Measurements from ENCODE around the gene MTRFR.
"Not testable (repeated sequence)": the region's sequence is repeated elsewhere in the genome, so short reads cannot be mapped to it uniquely, and the experiment has no call there.

The MTRFR gene

DNA sequence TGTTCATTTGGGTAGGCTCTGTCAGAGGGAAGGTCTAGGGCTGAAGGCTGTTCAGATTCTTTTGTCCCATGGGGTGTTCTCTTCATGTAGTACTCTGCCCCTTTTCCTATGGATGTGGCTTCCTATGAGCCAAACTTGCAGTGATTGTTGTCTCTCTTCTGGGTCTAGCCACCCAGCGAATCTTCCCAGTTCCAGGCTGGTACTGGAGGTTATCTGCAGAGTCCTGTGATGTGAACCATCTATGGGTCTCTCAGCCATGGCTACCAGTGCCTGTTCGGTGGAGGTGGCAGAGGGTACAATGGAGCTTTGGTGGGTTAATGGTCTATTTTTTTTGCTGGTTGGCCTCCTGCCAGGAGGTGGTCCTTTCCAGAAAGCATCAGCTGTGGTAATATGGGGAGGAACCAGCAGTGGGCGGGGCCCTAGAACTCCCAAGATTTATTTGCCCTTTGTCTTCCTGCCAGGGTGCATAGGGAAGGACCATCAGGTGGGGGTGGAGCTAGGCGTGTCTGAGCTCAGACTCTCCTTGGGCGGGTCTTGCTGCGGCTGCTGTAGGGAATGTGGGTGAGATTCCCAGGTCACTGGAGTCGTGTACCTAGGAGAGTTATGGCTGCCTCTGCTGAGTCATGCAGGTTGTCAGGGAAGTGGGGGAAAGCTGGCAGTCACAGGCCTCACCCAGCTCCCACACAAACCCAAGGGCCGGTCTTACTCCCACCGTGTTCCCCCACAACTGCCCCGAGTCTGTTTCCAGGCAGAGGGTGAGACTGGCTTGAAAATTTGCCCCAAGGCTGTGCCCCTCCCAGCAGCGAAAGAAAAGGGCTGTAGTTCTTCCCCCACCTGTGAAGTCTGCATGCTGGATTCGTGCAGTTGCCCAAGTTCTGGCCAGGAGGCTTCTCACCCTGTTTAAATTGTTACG, 17.5 kb downstream of the MTRFR start:
- no peak for DNase-seq

DNA sequence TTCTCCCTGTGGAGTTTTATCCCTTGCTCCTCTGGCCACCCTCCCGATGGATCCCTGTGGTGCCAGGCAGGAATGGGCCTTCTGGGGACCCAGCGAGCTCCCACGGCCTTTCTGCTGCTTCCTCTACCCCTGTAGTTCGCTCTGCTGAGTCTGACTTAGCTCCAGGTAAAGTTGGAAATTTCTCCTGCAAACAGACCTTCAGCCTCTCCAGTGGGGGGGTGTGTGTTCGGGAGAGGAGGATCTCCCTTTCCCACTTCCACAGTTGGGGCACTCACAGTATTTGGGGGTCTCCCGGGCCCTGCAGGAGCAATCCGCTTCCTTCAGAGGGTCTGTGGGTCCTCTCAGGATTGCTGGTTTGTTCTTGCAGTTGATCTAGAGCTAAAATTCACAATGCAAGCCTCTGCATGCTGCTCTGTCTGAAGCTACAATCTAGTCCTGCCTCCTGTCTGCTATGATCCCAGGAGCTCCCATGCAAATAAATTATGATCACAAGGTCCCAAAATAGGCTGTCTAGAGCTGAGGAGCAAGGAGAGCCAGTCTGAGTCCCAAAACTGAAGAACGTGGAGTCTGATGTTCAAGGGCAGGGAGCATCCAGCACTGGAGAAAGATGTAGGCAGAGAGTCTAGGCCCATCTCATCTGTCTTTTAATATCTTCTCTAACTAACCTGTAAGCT, 18.3 kb downstream of the MTRFR start:
- DNase-seq, result no peak

DNA sequence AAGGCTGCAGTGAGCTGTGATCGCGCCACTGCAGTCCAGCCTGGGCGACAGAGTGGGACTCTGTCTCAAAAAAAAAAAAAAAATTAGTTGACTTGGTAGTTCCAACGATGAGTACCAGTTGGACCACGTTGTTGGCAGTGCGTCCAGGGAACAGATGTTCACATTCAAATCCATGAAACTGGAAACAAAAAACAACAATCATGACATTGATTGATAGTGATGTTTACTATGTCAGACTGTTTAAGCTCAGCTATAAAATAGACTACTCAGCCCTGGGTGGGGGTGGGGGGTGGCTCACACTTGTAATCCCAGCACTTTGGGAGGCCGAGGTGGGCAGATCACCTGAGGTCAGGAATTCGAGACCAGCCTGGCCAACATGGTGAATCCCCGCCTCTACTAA, 19.1 kb downstream of the MTRFR start:
- not testable (repeated sequence) for DNase-seq

DNA sequence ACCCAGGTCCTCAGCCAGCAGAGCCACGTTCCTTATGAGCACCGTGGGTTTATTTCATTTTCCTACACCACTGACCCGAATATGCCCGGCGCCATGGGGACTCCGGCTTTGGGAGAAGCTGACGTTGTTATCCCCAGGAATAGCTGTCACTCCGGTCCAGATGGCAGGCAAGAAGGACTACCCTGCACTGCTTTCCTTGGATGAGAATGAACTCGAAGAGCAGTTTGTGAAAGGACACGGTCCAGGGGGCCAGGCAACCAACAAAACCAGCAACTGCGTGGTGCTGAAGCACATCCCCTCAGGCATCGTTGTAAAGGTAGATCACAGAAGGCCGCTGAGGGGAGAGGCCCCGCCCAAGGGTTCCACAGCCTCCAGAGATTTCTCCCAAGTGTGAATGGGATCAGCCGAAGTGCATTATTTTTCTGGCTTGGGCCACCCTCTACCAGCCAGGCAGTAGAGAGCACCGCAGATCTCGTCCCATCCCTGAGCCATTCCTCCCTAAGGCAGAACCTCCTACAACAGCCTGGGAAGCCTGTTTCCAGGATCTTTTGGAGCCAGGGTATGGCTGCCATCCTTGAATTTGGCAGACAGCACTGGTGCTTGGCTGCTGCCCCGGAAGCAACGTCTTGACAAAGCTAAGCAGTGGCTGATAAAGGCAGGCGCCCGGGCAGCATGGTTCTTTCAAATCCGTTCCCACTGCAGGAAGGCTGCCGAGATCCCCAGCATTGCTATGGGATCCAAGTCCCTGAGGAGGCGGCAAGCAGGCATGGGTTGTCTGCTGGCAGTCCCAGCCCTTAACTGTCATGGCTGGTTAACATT, 20.6 kb downstream of the MTRFR start:
- DNase-seq, result no peak

DNA sequence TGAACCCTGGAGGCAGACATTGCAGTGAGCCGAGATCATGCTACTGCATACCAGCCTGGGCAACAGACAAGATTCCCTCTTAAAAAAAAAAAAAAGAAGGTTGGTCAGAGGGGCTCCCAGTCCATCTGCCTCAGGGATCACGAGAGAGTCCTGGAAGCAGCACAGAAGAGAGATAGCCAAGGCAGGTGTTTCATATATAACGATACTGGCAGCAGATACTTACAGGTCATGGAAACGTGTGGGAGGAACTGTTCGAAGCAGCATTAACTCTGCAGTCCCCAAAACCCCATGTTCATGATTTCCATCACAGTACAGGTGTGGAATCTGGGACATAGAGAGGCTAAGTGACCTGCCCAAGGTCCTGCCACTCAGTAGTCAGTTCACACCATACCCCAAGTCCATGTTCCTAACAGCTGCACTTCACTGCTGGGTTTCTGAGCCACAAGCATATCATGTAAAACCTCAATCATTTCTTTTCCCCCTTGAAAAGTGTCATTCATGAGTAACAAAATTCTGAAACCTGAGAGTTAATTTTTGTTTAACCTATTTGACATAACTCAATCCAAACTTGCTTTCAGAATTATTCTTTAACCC, 21.7 kb downstream of the MTRFR start:
- no peak for DNase-seq

DNA sequence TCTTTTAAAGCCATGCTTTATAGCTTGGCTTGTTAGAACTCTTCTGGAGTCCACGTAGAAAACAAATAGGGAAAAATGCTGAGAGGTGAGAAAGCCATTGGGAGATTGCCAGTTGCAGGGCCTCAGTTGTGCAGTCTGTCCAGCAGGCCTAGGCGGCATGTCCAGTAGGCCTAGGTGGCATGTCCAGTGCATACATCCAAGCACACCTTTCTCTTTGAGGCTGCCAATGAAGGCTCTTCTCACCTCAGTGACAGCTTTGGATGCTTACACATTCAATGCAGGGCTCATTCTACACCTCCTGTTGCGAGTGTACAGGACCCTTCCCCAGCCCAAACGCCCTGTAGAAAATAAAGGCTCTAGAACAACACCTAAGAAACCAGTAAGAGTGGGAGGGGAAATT, 25.4 kb downstream of the MTRFR start:
- no peak for DNase-seq

DNA sequence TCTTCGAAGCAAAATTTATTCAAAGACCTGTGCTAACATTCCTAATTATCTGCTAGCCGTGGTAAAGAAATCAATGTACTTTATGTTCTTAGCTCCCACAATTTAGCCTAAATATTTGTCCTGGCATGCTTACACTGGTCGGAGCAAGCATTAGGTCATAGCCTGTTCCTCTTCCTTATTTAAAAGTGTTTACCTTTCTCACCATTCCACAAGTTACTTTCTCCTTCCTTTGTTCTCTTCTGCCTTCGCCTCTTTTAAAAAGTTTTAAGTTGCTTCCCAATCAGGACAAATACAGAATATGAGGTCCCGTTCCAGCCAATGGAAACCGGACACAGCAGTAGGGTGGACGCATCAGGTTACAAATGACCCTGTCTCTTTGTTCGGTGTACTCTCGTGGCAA, 26.8 kb downstream of the MTRFR start:
- DNase-seq, result no peak

DNA sequence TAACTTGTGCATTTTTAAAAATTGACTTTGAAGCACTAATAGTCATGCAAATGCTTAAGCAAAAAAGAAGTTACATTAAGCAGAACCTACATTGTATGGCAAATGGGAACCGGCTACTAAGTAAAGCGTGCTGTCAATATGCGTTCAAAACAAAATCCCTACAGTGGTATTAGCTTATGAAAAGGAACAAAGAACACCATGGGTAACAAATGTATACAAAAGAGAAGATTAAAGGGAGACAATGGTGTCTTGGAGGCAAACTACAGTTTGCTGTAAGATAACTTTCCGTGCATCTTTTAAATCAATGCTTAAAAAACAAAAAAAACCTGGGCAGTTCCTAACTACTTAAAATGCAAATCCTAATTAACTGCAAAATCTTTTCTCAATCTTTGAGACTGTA, 28.0 kb downstream of the MTRFR start:
- DNase-seq, result no peak

DNA sequence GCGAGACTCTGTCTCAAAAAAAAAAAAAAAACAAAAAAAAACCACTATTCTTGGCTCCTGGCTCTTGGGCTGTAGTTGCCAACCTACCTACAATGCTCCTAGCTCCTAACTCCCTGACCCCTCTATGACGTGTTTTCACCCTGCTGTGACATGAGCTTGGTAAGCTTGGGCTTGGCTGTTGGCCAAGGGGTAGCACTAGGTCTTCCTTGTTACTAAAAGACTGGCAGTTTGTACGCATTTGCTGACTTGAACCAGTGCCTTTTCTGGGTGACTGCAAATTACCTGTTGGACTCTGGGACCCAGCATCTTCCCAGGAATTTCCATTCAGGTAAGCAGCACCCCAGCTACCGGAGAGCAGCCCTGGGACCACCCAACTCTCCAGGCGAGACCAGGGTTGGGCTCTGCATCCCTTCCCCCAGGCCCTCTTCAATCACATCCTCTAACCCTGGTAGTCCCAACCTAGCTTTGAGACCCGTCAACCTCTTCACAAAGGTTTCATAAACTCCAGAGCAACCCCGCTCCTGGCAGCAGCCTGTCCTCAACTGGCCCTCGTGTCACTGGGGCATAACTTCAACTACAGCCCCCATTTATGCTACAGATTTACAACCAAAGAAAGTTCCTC, 30.1 kb downstream of the MTRFR start:
- no peak for DNase-seq

DNA sequence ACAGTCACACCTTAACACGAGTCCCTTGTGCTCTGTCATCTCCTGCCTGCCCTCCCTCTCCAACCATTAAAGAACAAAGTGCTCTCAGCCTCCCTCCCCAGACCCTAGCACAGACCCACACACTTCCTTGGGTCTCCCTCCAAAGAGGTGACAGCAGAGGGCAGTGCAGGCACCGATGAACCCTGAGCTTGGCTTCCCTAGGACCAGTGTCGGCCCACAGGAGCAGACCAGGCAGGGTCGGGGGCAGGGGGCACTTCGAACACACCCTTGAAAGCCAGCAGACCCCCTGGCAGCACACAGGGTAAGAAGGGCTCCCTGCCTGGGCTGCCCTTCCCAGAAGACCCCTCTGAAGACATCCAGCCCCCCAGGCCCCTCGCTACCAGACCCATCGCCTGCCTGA, 31.4 kb downstream of the MTRFR start:
- no peak for DNase-seq

DNA sequence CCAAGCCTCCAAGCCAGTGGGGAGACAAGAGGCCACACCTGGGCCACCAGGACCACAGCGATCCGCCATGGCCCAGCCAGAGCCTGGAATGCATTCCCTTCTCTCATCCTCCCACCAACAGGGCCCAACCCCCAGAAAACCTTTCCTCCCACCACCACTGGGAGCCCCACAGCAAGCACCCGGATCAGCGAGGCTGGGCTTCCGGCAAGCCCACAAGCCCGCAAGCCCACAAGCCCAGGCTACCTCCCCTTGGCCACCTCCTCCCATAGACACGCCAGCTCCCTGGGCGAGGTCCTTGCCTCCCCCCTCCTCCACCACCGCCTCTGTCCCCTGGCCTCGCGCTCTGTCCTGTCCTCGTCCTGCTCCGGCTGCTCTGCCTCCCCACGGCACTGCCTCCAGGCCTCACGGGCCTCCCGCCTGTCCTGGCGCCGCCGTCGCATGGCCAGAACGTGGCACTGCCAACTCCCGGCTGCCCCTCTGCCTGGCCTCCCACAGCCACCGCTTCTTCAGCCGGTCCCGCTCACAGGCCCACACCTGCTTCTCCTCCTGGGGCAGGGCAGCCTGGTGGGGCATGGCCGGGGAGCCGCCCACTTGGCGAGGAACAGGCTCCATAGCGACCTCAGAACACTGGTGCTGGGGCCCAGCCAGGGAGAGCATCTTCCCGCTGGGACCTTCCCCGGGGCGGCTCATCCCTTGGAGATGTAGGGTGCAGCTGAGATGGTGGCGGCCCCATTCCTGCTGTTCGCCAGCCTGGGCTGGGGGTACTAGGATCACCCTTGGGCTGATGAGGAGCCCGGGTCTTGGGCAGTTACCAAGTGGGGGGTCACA, 32.8 kb downstream of the MTRFR start:
- no peak for DNase-seq

DNA sequence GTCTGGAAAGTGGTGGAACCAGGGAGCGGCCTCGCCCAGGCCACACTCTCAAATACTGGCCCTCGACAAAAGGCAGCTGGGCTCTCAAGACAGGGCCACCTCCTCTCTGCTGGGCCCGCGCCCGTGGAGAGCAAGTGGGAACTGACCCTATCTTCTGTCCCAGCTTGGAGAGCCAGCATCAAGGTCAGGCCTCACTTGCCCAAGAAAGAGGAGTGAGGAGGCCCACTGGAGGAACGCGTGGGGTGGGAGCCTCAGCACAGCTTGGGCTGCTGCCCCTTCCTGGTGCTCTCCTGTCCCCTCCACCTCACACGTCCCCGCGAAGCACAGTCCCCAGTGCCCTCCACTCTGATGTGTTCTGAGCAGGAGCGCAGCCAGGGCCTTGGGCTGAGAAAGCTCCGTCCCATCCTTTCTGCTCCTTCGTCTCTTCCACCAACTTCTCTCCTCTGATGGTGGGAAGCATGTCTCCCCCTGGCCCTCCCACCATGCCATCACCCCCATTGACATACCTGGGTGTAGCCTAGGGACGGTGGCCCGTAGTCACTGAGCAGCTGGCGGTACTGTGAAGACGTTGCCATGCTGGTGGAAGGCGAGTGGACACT, 33.5 kb downstream of the MTRFR start:
- DNase-seq, result no peak

DNA sequence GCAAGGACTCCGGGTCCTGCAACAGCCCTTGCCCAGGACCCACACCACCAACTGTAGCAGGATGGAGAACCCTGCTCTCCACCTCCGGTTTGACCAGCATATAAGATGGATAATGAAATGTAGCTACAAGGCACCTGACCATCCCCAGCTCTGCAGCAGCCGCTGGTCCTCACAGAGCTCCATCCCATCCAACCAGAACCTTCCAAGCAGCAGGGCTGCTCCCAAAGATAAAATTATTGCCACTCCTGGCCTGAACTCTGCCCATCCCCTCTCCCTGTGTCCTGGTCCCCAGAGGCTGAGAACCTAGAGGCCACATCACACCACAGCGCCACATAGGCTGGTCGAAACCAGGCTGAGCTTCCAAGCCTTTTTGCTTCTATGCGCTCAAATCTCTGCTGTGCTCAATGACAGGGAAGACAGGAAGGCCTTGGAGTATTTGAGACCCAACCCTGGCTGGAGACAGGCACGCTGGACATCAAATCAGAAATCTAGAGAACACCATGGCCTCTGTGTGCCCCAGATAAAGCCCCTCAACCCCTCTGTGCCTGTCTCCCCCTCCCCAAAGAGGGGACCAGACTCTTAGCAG, 34.2 kb downstream of the MTRFR start:
- no peak for DNase-seq

DNA sequence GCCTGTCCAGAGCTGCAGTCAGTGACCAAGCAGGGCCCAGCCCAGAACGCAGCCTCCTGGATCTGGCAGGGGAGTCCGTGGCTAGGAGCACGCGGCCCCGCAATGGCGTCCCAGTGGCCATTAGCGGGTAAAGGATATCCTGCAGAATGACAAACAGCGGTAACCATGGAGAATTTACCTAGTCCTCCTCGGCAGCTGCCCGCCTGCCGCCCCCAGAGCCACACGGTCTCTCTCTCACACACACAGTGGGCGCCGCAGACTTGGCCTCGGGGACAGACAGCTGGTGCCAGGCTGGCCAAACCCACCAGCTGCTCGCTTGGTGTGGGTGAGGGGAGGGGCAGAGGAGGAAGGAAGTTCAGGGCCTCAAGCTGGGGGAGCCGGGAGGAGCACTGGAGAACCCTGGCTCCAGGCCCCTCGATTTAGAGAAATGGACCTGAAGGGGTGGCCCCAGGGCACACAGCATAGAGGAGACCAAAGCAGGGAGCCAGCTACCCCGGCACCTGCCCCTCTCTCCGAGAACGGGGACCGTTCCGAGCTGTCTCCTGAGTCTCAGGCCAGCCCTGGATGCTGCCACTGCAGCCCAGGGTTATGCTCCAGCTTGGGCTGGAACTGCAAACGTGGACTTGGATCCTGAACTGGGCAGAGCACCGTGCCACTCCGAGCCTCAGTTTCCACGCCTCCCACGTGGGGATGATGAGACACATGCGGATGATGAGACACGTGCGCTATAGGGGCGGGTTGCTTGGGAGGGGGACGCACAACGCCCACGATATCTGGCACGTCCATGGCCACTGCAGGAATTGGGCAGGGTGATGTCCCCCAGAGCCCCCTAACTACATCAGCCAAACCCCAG, 35.0 kb downstream of the MTRFR start:
- peak; percentile 73 for DNase-seq

DNA sequence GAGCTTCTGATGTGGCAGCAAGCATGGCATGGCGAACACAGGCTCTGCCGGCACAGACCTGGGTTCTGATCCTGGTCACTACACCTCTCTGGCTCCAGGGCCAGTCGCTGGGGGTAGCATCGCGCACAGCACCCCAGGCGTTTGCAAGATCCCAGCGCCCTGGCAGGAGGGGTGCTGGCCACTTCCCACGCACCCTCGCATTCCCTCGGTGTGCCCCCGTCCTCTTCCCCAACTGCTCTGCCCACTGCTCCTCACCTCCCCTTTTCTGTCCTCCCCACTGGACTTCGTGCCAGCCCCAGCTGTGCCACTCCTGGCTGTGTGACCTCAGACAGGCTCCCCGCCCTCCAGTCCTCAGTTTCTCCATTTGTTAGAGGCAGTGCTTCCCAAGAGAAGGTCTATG, 35.6 kb downstream of the MTRFR start:
- no peak for DNase-seq

DNA sequence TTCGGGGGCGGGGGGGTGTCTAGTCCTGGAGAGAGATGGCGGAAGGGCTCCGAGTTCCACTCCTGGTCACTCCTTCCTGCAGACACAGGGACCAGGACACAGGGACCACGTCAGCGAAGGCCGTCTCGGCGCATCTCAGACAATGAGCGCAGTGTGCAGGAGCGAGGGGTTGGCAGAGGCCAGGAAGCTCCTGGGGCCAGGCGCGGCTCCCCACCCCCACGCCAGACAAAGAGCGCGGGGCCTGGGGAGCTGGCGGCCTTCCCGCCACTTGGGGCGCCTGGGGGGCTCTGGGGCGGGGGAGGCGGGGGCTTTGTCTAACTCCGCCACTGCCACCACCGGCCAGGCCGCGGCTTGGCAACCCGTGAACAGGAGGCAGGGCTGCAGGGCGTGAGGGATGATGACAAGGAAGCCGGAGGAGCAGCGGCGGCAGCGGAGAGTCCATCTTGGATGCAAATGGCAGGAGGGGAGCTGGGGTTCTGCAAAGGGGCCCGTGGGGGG, 36.2 kb downstream of the MTRFR start:
- DNase-seq, result peak; percentile 54

DNA sequence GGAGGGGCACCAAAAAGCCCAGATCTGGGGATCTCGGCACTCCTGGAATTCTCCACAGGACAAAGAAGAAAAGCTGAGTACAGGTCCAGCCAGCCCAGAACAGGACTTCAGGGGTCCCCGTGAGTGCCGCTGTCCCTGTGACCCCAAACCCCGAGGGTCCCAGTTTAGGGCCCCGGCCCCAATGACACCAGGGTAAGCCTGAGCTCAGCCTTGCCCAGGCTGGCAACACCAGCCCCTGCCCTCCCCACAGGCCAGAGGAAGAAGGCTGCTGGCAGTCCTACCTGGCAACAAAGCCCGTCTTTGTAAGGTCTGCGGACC, 36.6 kb downstream of the MTRFR start:
- no peak for DNase-seq

DNA sequence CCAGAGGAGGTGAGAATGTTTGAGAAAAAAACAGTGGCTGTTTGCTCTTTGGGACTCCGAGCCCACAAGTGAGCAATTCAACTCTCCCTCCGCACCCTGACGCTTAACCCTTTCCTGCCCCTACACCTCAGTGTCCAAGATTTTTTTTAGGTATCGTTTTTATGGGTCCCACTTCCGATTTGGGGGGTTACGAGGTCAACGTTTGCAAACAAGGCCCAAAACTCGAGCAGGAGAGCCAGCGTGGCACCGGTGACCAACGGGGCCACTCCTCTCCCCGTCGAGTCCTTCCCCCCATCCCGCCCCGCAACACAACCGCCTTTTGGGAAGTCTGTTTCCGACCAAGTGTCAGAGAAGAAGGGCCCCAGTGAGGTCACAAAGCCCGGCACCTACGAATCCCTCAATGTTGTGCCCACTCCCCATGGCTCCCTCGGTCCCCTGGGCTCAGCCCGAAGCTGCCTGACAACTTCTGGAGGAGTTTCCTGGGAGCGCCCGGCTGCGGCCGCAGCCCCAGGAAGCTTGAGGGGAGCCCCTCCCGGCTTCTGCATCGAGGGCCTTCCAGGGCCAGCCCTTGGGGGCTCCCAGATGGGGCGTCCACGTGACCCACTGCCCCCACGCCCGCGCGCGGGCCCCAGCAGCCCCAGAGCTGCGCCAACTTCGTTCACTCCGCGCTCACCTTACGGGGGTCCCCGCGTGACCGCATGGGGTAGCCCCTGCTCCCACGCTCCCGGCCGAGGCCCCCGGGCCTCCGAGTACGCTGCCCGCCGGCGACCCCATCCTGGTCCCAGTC, 37.2 kb downstream of the MTRFR start:
- DNase-seq, result no peak
